ENCODE data around the gene PIPOX.
A peak's percentile ranks its signal among the peaks of the same experiment; 100 is the strongest.

Gene PIPOX

DNA sequence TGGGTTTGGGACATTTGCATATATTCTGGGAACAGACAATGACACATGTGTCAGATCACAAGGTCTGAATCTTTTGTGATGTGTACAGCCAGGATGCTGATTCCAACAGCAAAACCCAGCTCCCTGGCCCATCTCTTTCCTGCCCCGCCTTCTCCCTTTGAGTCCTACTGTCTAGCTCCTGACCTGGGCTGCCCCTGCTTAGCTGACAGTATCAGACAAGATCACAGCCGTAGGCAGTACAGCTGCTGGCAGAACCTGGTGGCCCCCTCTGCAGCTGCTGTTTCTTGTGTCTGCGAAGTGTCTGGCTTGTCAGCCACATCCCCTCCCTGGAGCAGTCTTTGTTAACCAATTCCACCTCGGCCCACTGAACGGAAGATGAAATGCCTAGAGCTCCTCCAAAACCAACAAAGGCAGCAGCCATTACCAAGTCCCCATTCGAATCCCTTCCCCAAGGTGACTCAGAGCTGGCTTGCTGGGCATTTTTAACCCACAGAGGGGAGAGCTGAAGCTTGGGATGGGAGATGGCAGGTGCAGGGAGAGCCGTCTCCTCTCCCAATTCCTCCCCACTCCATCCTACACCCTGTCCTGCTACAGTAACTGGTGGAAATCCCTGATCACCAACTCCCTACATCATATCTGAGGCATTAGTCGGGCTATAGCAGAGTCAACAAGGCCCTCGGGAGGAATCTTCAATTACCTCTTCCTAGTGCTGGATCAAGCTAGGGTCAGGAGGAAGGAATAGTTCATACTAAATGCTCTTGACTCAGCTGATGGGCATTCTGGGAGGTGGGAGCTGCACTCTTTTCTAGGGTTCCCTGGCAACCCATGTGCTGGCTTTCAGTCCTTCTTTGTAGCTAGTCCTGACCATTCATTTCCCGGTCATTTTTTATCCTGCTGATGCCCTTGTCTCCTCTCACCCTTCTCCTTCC is 5.8 kb downstream of the PIPOX start:
- no peak for DNase-seq (ENCODE audit: low read depth)

GRCh38 chr17:29049541-29050145 is 6.7 kb downstream of the PIPOX start:
- no peak for DNase-seq (ENCODE audit: low read depth)

- no peak for DNase-seq (ENCODE audit: low read depth)
These were observed 7.2 kb downstream of the PIPOX start for GRCh38 chr17:29050176-29050575.

GRCh38 chr17:29051194-29051593 is 8.3 kb downstream of the PIPOX start:
- no peak for DNase-seq (ENCODE audit: low read depth)

DNA sequence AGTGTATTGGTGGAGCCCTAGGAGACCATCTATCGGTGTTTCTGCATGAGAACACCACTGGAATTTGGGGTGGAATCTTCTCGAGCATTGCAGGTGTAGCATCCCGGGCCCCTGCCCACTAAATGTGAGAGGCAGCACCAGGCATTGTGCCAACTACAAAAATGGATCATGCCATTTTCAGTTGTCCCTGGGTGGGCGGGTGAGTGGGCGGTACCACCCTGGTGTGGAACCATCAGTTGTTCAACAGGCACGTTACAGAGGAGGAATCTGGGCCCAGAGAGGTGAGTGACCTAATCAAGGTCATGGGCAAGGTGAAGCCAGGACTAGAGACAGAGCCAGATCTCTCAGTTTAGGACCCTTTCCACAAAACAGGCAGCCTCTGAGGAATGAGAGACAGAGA is 8.8 kb downstream of the PIPOX start:
- no peak for DNase-seq (ENCODE audit: low read depth)

DNA sequence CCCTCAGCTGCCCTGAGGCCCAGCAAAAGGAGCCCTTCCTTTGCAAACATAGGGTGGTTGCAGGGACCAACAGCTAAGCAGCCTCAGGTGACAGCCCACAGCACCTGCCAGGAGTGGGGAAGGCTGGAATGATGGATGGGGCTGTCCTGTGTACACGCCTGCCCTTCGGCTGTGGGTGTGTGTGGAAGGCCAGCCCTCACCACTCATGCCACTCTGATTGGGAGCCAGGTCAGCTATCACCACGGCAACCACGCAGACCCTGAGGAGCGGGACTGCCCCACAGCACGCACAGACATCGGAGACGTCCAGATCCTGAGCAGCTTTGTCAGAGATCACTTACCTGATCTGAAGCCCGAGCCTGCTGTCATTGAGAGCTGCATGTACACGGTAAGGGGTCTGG is 11.9 kb downstream of the PIPOX start:
- DNase-seq (ENCODE audit: low read depth): no peak

GRCh38 chr17:29057361-29057760 is 14.4 kb downstream of the PIPOX start:
- no peak for DNase-seq (ENCODE audit: low read depth)

GRCh38 chr17:29058391-29058790 is 15.4 kb downstream of the PIPOX start:
- no peak for DNase-seq (ENCODE audit: low read depth)

DNA sequence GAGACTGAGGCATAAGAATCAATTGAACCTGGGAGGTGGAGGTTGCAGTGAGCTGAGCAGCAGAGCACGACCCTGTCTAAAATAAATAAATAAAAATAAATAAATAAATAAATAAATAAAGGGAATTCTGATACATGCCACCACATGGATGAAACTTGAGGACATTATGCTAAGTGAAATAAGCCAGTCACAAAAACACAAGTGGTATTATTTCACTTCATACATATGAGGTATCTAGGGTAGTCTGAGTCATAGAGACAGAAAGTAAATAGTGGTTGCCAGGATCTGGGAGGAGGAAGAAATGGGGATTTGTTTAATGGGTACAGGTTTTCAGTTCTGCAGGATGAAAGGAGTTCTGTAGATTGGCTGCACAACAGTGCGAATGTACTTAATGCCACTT is 16.3 kb downstream of the PIPOX start:
- DNase-seq (ENCODE audit: low read depth): no peak

DNA sequence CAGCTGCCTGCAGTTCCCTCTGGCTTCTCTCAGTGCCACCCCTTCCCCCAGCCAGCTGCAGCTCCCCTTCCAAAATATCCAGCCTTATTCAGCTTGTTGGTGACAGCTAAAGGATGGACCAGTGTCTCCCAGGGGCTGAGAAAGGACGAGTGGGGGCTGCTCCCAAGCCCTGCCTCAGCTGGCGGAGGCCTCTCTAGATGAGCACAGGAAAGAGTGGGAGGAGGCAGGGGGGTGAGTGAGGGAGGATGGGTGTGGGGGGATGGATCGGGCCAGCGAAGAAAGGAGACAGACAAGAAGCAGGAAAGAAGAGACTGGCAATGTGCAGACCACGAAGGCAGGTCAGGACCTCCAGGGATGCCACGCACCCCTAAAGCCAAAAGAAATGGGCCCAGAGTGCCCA is 17.5 kb downstream of the PIPOX start:
- no peak for DNase-seq (ENCODE audit: low read depth)

GRCh38 chr17:29061036-29061435 is 18.1 kb downstream of the PIPOX start:
- peak; percentile 62 for DNase-seq (ENCODE audit: low read depth)

- no peak for DNase-seq (ENCODE audit: low read depth)
These were observed 19.3 kb downstream of the PIPOX start for GRCh38 chr17:29062215-29062614.

GRCh38 chr17:29063992-29064391 is 21.1 kb downstream of the PIPOX start:
- DNase-seq (ENCODE audit: low read depth): no peak

GRCh38 chr17:29066047-29066446 is 23.1 kb downstream of the PIPOX start:
- DNase-seq (ENCODE audit: low read depth): no peak

DNA sequence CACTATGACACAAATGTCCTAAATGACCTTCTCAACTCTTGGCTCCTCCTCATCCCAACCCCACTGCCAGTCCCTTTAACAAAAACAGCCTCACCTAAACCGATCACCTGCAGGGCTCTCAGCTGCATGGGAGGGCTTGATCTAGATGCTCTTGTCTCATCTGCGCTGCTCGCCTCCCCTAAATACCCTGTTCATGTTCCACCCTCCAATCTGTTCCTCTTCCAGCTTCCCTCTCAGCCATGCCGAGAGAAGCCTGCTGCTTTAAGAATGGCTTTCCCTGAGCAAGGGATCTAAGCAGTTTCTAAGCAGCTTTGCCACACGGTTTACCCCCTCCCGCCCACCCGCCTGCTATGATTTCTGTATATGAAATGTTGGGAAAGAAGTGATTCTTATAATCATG is 23.7 kb downstream of the PIPOX start:
- DNase-seq (ENCODE audit: low read depth): no peak

DNA sequence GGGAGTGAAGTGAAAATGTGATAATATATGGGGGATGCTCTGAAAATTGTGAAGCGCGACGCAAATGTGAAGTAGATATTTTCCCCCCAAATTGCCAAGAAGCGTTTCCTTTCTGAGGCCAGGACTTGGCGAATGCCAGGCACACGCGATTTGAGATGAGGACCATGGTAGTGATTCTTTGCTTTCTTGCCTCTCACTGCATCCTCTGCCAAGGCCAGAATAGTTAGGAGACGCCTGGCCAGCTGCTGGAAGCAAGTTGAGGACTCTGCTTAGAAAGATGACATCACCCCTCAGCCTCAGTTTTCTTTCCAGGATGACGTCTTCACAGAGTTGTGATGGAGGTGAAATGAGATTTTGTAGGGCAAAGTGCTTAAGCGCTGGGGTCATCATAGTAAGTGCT is 25.9 kb downstream of the PIPOX start:
- no peak for DNase-seq (ENCODE audit: low read depth)

DNA sequence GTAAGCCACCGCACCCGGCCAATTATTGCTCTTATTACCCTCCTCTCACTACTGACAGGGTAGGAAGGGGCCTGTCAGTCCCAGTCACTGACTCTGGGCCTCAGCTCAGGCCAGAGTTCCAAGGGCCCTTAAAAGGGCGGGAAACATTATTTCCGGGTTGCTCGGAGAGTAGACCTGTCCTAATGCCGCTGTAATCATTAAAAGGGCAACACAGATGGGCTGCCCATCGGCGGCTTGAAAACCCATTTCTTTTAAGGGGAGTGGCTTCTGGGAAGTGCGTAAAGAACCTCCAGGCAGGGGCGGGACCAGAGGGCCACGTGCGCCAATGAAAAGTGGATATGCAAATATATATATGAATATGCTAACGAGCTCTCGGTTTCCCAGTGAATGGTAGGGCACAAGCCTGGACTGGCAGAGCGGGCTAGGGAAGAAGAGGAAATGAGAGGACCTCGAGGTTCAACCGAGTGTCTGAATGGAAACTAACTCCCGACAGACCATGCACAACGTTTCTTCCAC is 26.6 kb downstream of the PIPOX start:
- DNase-seq (ENCODE audit: low read depth): no peak

GRCh38 chr17:29070308-29070707 is 27.4 kb downstream of the PIPOX start:
- DNase-seq (ENCODE audit: low read depth): no peak

DNA sequence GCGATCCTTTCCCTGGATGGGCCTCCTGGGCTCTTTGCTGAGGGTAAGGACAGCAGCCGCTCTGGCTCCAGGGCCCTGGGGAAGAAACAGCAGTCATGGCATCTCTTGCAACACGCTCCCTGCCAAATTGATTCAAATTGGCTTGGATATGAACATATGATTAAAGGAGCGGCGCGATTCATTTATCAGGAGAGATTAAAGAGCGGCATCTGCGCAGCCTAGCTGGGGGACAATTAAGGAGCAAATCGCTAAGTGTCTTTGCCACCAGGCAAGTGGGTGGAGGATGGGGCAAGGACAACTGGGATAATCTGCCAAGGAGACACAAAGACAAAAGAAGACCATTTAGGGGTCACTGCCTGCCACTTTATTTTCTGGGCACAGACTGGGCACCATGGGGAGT is 27.8 kb downstream of the PIPOX start:
- DNase-seq (ENCODE audit: low read depth): no peak

- no peak for DNase-seq (ENCODE audit: low read depth)
These were observed 28.4 kb downstream of the PIPOX start for GRCh38 chr17:29071303-29071702.

GRCh38 chr17:29073045-29073444 is 30.1 kb downstream of the PIPOX start:
- DNase-seq (ENCODE audit: low read depth): no peak

DNA sequence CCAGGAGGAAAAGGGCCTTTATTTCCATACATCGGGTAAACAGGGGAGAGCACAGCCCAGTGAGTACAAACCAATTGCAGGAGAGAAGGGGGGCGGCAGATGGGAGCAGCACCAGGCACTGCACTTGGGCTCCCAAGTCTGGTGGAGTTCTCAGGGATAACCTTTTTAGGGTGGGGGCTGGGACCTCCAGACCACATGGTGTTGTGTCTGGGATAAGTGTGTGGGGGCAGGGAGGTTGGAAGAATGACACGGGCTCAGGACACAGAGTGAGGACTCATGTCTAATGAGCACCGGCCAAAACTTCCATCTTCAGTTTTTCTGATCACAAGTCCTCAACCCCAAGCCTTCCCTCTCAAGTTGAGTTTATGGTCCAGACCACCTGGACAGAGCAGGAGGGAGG is 30.6 kb downstream of the PIPOX start:
- DNase-seq (ENCODE audit: low read depth): no peak

DNA sequence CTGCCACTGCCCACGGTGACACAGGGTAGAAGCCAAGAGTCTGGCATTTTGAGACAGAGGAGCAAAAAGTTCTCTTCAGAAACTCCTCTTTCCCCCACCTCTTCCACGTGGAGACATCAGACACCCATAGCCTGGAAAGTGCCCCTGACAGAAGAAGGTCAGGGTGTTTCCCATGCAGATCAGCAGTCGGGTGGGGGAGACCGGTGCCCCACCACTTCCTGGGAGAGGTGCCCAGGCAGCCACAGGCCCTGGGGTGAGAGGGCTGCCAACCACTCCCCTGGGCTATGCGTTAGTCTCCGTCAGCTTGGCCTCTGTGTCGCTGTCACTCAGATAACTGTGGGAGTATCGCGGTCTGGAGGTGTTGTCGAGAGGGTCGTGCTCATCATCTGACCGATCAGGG is 31.5 kb downstream of the PIPOX start:
- no peak for DNase-seq (ENCODE audit: low read depth)

GRCh38 chr17:29076087-29076486 is 33.1 kb downstream of the PIPOX start:
- DNase-seq (ENCODE audit: low read depth): no peak
